Measurements from ENCODE around the gene DOCK4. TPM values are rescaled to one million over a fixed set of nuclear protein-coding genes. Genes with fewer than 3 reads are reported as not detected.

Gene DOCK4
- total and polyA plus RNA-seq, 2 of the 8 experiments (the other 6 are each of a cell fraction or from before 2014, with no cell fraction given) = 5.1 to 23.6 TPM

DNA sequence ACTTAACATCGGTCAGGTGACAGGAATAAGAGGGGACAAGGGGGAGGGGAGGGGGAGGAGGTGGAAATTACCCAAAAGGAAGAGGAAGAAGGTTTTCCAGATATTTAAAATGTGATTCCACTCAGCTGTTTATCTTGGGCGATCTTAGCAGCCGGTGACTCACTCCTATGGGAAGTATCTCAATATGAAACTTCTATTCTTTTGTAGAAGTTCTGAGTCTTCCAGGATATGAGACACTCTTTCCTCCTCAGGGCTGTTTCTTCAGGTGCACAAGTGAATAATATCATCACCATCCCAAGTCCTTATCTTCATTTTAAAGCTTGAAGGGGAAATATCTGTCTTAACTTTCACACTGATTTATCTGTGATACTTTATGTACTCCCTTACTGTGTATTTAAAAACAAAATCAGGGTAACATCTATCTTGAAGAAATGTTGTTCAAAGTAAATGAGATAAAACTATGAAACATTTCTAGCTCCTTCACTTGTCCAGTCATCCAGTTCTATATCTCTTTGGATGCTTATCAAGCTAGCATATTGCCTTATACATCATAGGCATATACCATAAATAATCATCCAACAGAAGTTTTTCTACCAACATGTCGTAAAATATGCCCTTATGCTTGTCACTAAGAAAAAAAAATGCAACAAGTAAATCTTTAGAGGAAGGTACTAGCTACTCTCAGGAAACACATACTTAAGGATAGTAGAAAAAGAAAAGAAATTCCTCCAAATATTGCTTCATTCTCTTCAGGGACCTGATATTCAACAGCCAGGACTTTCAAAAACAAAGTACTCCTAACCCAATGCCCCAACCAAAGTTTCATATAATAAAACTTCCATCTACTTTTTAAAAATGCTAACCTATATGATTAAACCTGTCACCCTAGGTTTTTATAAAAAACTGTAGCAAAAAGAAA, 13.7 kb downstream of the DOCK4 start (continued):
- TF ChIP-seq EGR1 (IDR thresholded peaks at IDR 0.05; ENCODE audit: borderline replicate concordance, low read depth, low read length) (no peak), KDM5A (IDR thresholded peaks at IDR 0.05; ENCODE audit: low read length) (no peak), SP1 (IDR thresholded peaks at IDR 0.05; ENCODE audit: low read depth, low read length) (no peak), TAF1 (IDR thresholded peaks at IDR 0.05; ENCODE audit: low read depth, low read length) (no peak), BCL11A (IDR thresholded peaks at IDR 0.05; ENCODE audit: low read depth in 2 of 2, low read length in 2 of 2) (no peak), SAP30 (IDR thresholded peaks at IDR 0.05; ENCODE audit: insufficient read depth, insufficient replicate concordance, low read length) (no peak)
- TF ChIP-seq, protein P1, sequence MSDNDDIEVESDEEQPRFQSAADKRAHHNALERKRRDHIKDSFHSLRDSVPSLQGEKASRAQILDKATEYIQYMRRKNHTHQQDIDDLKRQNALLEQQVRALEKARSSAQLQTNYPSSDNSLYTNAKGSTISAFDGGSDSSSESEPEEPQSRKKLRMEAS (IDR thresholded peaks at IDR 0.05) = no peak

Data from H1 (cell line).